Ascending aorta (tissue), 2 donors: ENCODE results near the gene TMEM169. TPM values are rescaled to one million over a fixed set of nuclear protein-coding genes. Genes with fewer than 3 reads are reported as not detected.

Source experiments
- DNase-seq, 2 donors: peaks; one replicate each; pipeline ENCODE4 v3.0.0-alpha.2; 2019; ENCODE audit warnings: low spot score in 2 of 2
- H3K27ac ChIP-seq, 2 donors: fragments of 200-600 bp; sonication (generic); one replicate each; pipeline ENCODE4 v1.5.1; 2016 to 2017; ENCODE audit warnings: mild to moderate bottlenecking in 1 of 2
- H3K27me3 ChIP-seq: fragments of 200-600 bp; sonication (generic); one replicate; pipeline ENCODE4 v1.5.1; 2017
- H3K36me3 ChIP-seq, 2 donors: fragments of 200-600 bp; sonication (generic); one replicate each; pipeline ENCODE4 v1.5.1; 2016
- H3K4me1 ChIP-seq, 2 donors: fragments of 200-600 bp; sonication (generic); one replicate each; pipeline ENCODE4 v1.5.1; 2016 to 2017; ENCODE audit warnings: mild to moderate bottlenecking in 1 of 2
- H3K4me3 ChIP-seq, 2 donors: fragments of 200-600 bp; sonication (generic); one replicate each; pipeline ENCODE4 v1.5.1; 2016 to 2017; ENCODE audit warnings: mild to moderate bottlenecking in 1 of 2
- H3K9me3 ChIP-seq, 2 donors: fragments of 200-600 bp; sonication (generic); one replicate each; pipeline ENCODE4 v1.5.1; 2016
- CTCF ChIP-seq, 3 experiments: fragments of 200-600 bp in 2 of 3; fragments of 450-650 bp in 1 of 3; sonication (generic) in 2 of 3; IDR thresholded peaks; one replicate each; pipeline ENCODE4 v1.5.1; 2016 to 2019; ENCODE audit warnings: antibody characterized with exemption in 3 of 3, mild to moderate bottlenecking in 1 of 3, moderate library complexity in 1 of 3
- intact Hi-C: fragments of 100-400 bp; cut with DNase I; formaldehyde crosslinking; loops from one replicate; pipeline ENCODE4 v1.15.1; 2023
- total RNA-seq: library from RNA; depleted of rRNA; stranded (reverse); fragments of >200 nt; gene quantifications from one replicate; pipeline ENCODE4 v1.1.0, GENCODE V29; 2016

The TMEM169 gene
- total RNA-seq, 1 donor from 2014 or later = 7.3 TPM

- H3K27ac ChIP-seq = no peak overlapping the region
- no peaks in the 10 kb centered on the region for H3K9me3 ChIP-seq
- no peak for TF ChIP-seq CTCF (IDR thresholded peaks at IDR 0.05)
- H3K4me3 ChIP-seq = no peak overlapping the region
- H3K27me3 ChIP-seq = no peaks in the 10 kb centered on the region
- H3K36me3 ChIP-seq = no peaks in the 10 kb centered on the region
- H3K4me1 ChIP-seq = peaks cover 0 to 9% of the 10 kb centered on the region in 2 donors
- intact Hi-C loops = no loop called here
- no peak for DNase-seq
Measured at GRCh38 chr2:216083464-216084281, 2.0 kb downstream of the TMEM169 start.

- intact Hi-C loops = no loop called here
- Histone ChIP-seq H3K36me3 (no peaks in the 10 kb centered on the region), H3K27me3 (no peaks in the 10 kb centered on the region), H3K9me3 (no peaks in the 10 kb centered on the region), H3K4me1 (peaks cover 0 to 9% of the 10 kb centered on the region in 2 donors), H3K4me3 (no peak overlapping the region), H3K27ac (no peak overlapping the region)
- TF ChIP-seq CTCF (IDR thresholded peaks at IDR 0.05) = no peak
- DNase-seq = no peak
Measured at GRCh38 chr2:216084547-216084946, 2.8 kb downstream of the TMEM169 start.

GRCh38 chr2:216086207-216086893 is 4.6 kb downstream of the TMEM169 start:
- Histone ChIP-seq H3K4me3 (no peak overlapping the region), H3K27ac (no peak overlapping the region), H3K36me3 (no peaks in the 10 kb centered on the region), H3K9me3 (no peaks in the 10 kb centered on the region), H3K4me1 (peaks cover 0 to 4% of the 10 kb centered on the region in 2 donors), H3K27me3 (no peaks in the 10 kb centered on the region)
- intact Hi-C loops = no loop called here
- DNase-seq = no peak
- no peak for TF ChIP-seq CTCF (IDR thresholded peaks at IDR 0.05)

- intact Hi-C loops = no loop called here
- no peak for TF ChIP-seq CTCF (IDR thresholded peaks at IDR 0.05)
- Histone ChIP-seq H3K4me1 (no peaks in the 10 kb centered on the region), H3K4me3 (no peak overlapping the region), H3K9me3 (no peaks in the 10 kb centered on the region), H3K27me3 (no peaks in the 10 kb centered on the region), H3K27ac (no peak overlapping the region), H3K36me3 (no peaks in the 10 kb centered on the region)
- DNase-seq = no peak
Measured at GRCh38 chr2:216090369-216090786, 8.7 kb downstream of the TMEM169 start.

GRCh38 chr2:216092646-216093045 is 10.9 kb downstream of the TMEM169 start:
- Histone ChIP-seq H3K36me3 (no peaks in the 10 kb centered on the region), H3K4me1 (no peaks in the 10 kb centered on the region), H3K9me3 (no peaks in the 10 kb centered on the region), H3K4me3 (no peak overlapping the region), H3K27me3 (no peaks in the 10 kb centered on the region), H3K27ac (no peak overlapping the region)
- intact Hi-C loops = no loop called here
- DNase-seq = no peak
- TF ChIP-seq CTCF (IDR thresholded peaks at IDR 0.05) = no peak
